K562 (cell line): ENCODE measurements around the gene SLC24A3. TPM values are rescaled to one million over a fixed set of nuclear protein-coding genes. Genes with fewer than 3 reads are reported as not detected.

Experiments used
- ATAC-seq: fragments of 200-7000 bp; cut with Tn5 transposase; 3 replicates; pipeline ENCODE4 v1.9.1; 2020; ENCODE audit warnings: moderate library complexity
- BruUV-seq: library from RNA; stranded (reverse); fragments of 400-500 nt; replicated peaks from 2 replicates; lab custom pipeline; 2021; lab: Mats Ljungman, UMichigan
- CTCF ChIA-PET: fragments of 300-600 bp; formaldehyde crosslinking; extraction: SDS; loops from one replicate; lab custom pipeline; 2021; ENCODE audit warnings: low intra/inter-chr PET ratio; lab: Yijun Ruan, JAX
- POLR2A ChIA-PET: fragments of 300-600, 350-650 bp; sonication (Branson Sonifier 250); formaldehyde crosslinking; extraction: SDS; loops from one replicate; lab custom pipeline; 2021; ENCODE audit warnings: antibody characterized with exemption, inconsistent platforms; lab: Yijun Ruan, JAX
- DNase-seq, 4 experiments: peaks; one replicate each; pipeline versions ENCODE4 v3.0.0 to v3.0.0-alpha.2; 2011 to 2018; ENCODE audit warnings: low spot score in 3 of 4, mixed read lengths in 3 of 4; ENCODE audit errors: extremely low read depth in 1 of 4
- FAIRE-seq: peaks from 2 replicates; lab custom pipeline; 2011; peaks lifted over from hg19 to GRCh38; lab: Jason Lieb, UNC
- H2AFZ ChIP-seq: 2 replicates; pipeline ENCODE4 v1.6.0; 2011; ENCODE audit warnings: low read depth, low read length, control low read depth, inconsistent platforms
- H3K27ac ChIP-seq: fragments of 200-600 bp; 3 replicates; pipeline ENCODE4 v1.8.0; 2011; ENCODE audit warnings: low read depth, mild to moderate bottlenecking, control low read depth, inconsistent platforms, low read length, moderate library complexity, mixed read lengths; ENCODE audit errors: extremely low read depth
- H3K27me3 ChIP-seq, 2 experiments: fragments of 300-600 bp in 1 of 2; 2 replicates in 1 of 2; 3 replicates in 1 of 2; pipeline versions ENCODE4 v1.6.0 to v1.8.0; 2011; ENCODE audit warnings: inconsistent platforms in 2 of 2, low read length in 2 of 2, mild to moderate bottlenecking in 1 of 2, mixed read lengths in 1 of 2, moderate library complexity in 1 of 2; ENCODE audit not compliant: control insufficient read depth in 2 of 2, insufficient read depth in 2 of 2
- H3K36me3 ChIP-seq: fragments of 300-600 bp; 3 replicates; pipeline ENCODE4 v1.8.0; 2011; ENCODE audit warnings: mild to moderate bottlenecking, low read length, inconsistent platforms; ENCODE audit not compliant: control insufficient read depth, insufficient read depth
- H3K4me1 ChIP-seq, 2 experiments: fragments of 200-600 bp in 1 of 2; replicated peaks in 1 of 2; 2 replicates in 1 of 2; 3 replicates in 1 of 2; pipeline versions ENCODE4 v1.5.1 to v1.8.0; 2011; ENCODE audit warnings: inconsistent platforms in 2 of 2, low read length in 2 of 2, mild to moderate bottlenecking in 1 of 2, mixed read lengths in 1 of 2, moderate library complexity in 1 of 2; ENCODE audit not compliant: control insufficient read depth in 2 of 2, insufficient read depth in 2 of 2
- H3K4me2 ChIP-seq: 2 replicates; pipeline ENCODE4 v1.6.1; 2011; ENCODE audit warnings: low read length, control low read depth, inconsistent platforms, mixed read lengths; ENCODE audit not compliant: insufficient read depth
- H3K4me3 ChIP-seq: fragments of 200-600 bp; sonication (generic), shearing (Covaris generic); 2 replicates; pipeline ENCODE4 v1.5.1; 2016; ENCODE audit warnings: control low read depth, inconsistent platforms
- H3K79me2 ChIP-seq: fragments of 200-600 bp; 3 replicates; pipeline ENCODE4 v1.8.0; 2011; ENCODE audit warnings: low read length, inconsistent platforms; ENCODE audit not compliant: control insufficient read depth, insufficient read depth
- H3K9ac ChIP-seq, 2 experiments: 2 replicates each; pipeline versions ENCODE4 v1.6.0 to v1.6.1; 2011; ENCODE audit warnings: low read depth in 2 of 2, low read length in 2 of 2, control low read depth in 1 of 2, inconsistent platforms in 1 of 2, mild to moderate bottlenecking in 1 of 2, mixed read lengths in 1 of 2; ENCODE audit not compliant: insufficient read depth in 1 of 2
- H3K9me1 ChIP-seq: one replicate; pipeline ENCODE4 v1.6.0; 2011; ENCODE audit warnings: inconsistent platforms, mild to moderate bottlenecking, low read length, moderate library complexity; ENCODE audit not compliant: control insufficient read depth, insufficient read depth
- H3K9me3 ChIP-seq: replicated peaks from 2 replicates; pipeline ENCODE4 v1.5.1; 2011; ENCODE audit warnings: low read depth, low read length, inconsistent platforms; ENCODE audit not compliant: control insufficient read depth, insufficient read depth
- H4K20me1 ChIP-seq: replicated peaks from 2 replicates; pipeline ENCODE4 v1.6.1; 2011; ENCODE audit warnings: low read length, inconsistent platforms, mixed read lengths; ENCODE audit not compliant: control insufficient read depth, insufficient read depth
- FOSL1 ChIP-seq: fragments of 200-800 bp; sonication (Bioruptor generic); conservative IDR thresholded peaks from 2 replicates; pipeline ENCODE4 v1.6.1; 2016; ENCODE audit warnings: missing genetic modification characterization, missing compliant biosample characterization
- GATA2 ChIP-seq: sonication (generic); formaldehyde crosslinking; IDR thresholded peaks from 2 replicates; pipeline ENCODE4 v1.4.0; 2020; ENCODE audit warnings: mild to moderate bottlenecking, missing genetic modification reagents
- GMEB1 ChIP-seq: fragments of 250-450 bp; sonication (Bioruptor Pico); IDR thresholded peaks from 2 replicates; pipeline ENCODE4 v1.4.0; 2020; ENCODE audit warnings: mild to moderate bottlenecking
- HDAC6 ChIP-seq: IDR thresholded peaks from 2 replicates; pipeline ENCODE4 v1.6.1; 2012; ENCODE audit warnings: low read depth, mild to moderate bottlenecking, control low read depth, inconsistent platforms, low read length, moderate library complexity
- HOMEZ ChIP-seq: fragments of 250-450 bp; sonication (Bioruptor Pico); IDR thresholded peaks from 2 replicates; pipeline ENCODE4 v1.4.0; 2020; ENCODE audit warnings: mild to moderate bottlenecking, moderate library complexity
- SAFB2 ChIP-seq: fragments of 200-400 bp; formaldehyde crosslinking; IDR thresholded peaks from 2 replicates; pipeline ENCODE4 v1.6.1; 2018; ENCODE audit warnings: borderline replicate concordance, low read length, low read depth, moderate library complexity; ENCODE audit not compliant: severe bottlenecking
- ZNF785 ChIP-seq: fragments of 250-450 bp; sonication (Bioruptor Pico); IDR thresholded peaks from 2 replicates; pipeline ENCODE4 v1.4.0; 2020; ENCODE audit warnings: mild to moderate bottlenecking
- WGBS: fragments of 100-300 bp; shearing (Covaris generic); methylation state at CpG from one replicate; pipeline ENCODE4 v1.1.6; 2016; ENCODE audit warnings: low coverage, mixed read lengths; ENCODE audit not compliant: insufficient coverage; ENCODE audit errors: missing lambda C conversion rate; 5-methylcytosine and 5-hydroxymethylcytosine counted together
- in situ Hi-C: fragments of 300-500 bp; cut with MboI; formaldehyde crosslinking; loops from 4 replicates; pipeline ENCODE4 v1.15.0; 2018; ENCODE audit warnings: inconsistent platforms, mixed read lengths
- intact Hi-C: fragments of 100-400 bp; cut with micrococcal nuclease; formaldehyde crosslinking; loops from 2 replicates; pipeline ENCODE4 v1.14.2; 2022
- polyA plus RNA-seq, 8 experiments: library from polyadenylated mRNA; depleted of rRNA in 4 of 8; stranded (reverse) in 5 of 8; unstranded in 3 of 8; fragments of >200 nt; fragmentation: Nextera tagmentation in 2 of 8; fragmentation: Illumina TruSeq in 1 of 8; extraction: Ambion mirVana in 2 of 8; extraction: Trizol in 1 of 8; gene quantifications; 2 replicates each; pipeline versions ENCODE4 v1.2.1 to v1.2.3, GENCODE V29; 2011 to 2014; ENCODE audit warnings: inconsistent platforms in 1 of 8, missing spikeins in 1 of 8
- total RNA-seq, 7 experiments: library from RNA; depleted of rRNA in 6 of 7; stranded (reverse); fragments of >200 nt in 6 of 7; fragmentation: Illumina TruSeq in 2 of 7; extraction: Trizol in 2 of 7; gene quantifications; 2 replicates each; pipeline versions ENCODE4 v1.2.1 to v1.2.3, GENCODE V29; 2011 to 2021; ENCODE audit warnings: low replicate concordance in 1 of 7
- TF ChIP-seq, protein P1 (sequence below): IDR thresholded peaks from 2 replicates; pipeline ENCODE4 v1.6.1; 2011; ENCODE audit not compliant: insufficient read length; ENCODE audit errors: extremely low read depth

Gene SLC24A3
- total and polyA plus RNA-seq, 9 of the 15 experiments (the other 6 are each of a cell fraction or from before 2014, with no cell fraction given): not detected

DNA sequence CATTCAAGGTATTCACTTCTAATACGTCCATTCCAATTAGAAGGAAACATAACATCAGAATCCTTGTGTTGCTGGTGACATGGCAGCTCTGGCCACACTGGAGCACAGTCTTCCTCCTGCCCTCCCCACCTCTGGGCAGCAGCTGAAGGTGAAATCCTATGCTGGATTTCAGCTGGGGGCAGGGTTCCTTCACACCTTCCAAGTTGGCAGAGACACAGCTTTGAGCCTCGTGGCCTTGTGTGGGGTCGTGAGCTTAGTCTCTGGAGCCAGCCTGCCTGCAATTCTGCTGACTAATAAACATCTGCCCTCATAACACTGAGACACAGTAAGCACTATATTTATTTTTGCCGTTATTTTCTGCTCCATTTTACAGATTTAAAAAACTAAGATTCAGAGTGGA is 326.7 kb downstream of the SLC24A3 start:
- no peak for FAIRE-seq
- Histone ChIP-seq H3K4me2 (no peak overlapping the region), H3K9ac (no peak overlapping the region), H2AFZ (no peak overlapping the region), H3K36me3 (no peaks in the 10 kb centered on the region), H3K27me3 (no peaks in the 10 kb centered on the region), H4K20me1 (no peaks in the 10 kb centered on the region), H3K4me1 (no peaks in the 10 kb centered on the region), H3K9me1 (no peaks in the 10 kb centered on the region), H3K4me3 (no peak overlapping the region), H3K9me3 (no peaks in the 10 kb centered on the region), H3K79me2 (no peaks in the 10 kb centered on the region), H3K27ac (no peak overlapping the region)
- intact Hi-C loops: no loop called here
- in situ Hi-C loops: no loop called here
- ChIA-PET POLR2A (no interaction called here), CTCF (no interaction called here)
- WGBS: 0% methylated on average over 4 of the region's 4 CpGs
- no peak for ATAC-seq
- no TSS peak for BruUV-seq
- no peak for DNase-seq
- TF ChIP-seq SAFB2 (no peak), HOMEZ (CRISPR knock-in tag) (no peak), GMEB1 (CRISPR knock-in tag) (no peak), ZNF785 (CRISPR knock-in tag) (no peak), HDAC6 (no peak), FOSL1 (tag) (no peak), GATA2 (CRISPR knock-in tag) (no peak)
- TF ChIP-seq, protein P1, sequence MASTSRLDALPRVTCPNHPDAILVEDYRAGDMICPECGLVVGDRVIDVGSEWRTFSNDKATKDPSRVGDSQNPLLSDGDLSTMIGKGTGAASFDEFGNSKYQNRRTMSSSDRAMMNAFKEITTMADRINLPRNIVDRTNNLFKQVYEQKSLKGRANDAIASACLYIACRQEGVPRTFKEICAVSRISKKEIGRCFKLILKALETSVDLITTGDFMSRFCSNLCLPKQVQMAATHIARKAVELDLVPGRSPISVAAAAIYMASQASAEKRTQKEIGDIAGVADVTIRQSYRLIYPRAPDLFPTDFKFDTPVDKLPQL: no peak
